ENCODE results near the gene ABRAXAS1.

GRCh38 chr4:83431200-83431599 lies 53.7 kb downstream of the ABRAXAS1 start:
- TF ChIP-seq CTCF (IDR thresholded peaks at IDR 0.05; ENCODE audit: poor library complexity) = no peak
- no peak for TF ChIP-seq EZH2 (IDR thresholded peaks at IDR 0.05; ENCODE audit: borderline replicate concordance)
